ENCODE results near the gene SLC8A3.

Gene SLC8A3

GRCh38 chr14:70004791-70005190 lies 184.0 kb downstream of the SLC8A3 start:
- H3K36me3 Mint-ChIP-seq (ENCODE audit: low read depth): peaks cover 40% of the 10 kb centered on the region
- no peak for TF ChIP-seq CTCF (IDR thresholded peaks at IDR 0.05)
- DNase-seq: no peak
- H3K4me3 Mint-ChIP-seq: no peak overlapping the region
- no peaks in the 10 kb centered on the region for H3K9me3 Mint-ChIP-seq
- H3K4me1 Mint-ChIP-seq: peaks cover 94% of the 10 kb centered on the region
- H3K27ac Mint-ChIP-seq: peak overlapping the region; percentile 0
- peaks cover 3% of the 10 kb centered on the region for H3K27me3 Mint-ChIP-seq (ENCODE audit: low read depth, poor library complexity)

DNA sequence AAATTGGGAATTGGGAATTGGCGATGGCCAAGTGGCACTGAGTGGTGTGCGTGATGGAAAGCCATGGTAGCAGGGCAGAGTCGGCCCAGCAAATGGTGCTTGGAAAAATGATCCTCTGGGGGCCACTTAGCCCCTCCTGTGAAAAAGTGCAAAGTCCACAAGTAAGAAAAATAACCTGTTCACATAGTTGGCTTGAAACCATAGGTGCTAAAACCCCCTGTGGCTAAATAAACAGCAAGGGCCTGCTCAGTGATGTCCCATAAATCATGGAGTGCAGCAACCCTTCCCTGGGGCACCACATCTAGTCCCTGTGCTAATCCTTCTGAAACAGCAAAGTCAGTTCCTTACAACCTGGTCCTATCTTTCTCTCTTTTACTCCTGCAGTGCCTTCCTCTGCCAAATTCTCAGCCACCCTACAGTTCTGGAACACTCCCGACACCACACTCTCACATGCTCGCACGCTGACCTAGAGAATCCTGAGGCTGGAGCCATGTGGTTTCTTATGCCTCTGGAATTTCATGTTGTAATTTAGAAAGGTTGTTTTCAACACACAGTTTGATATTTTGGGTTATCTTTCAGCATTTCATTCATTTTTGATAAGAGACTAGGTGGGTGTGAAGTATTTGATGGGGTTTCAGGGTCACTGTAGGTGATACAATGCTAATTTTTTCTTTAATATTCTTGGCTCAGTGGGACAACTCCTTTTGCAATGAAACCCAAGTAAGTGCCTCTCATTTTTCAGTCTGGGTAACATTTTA lies 186.0 kb downstream of the SLC8A3 start:
- H3K4me1 Mint-ChIP-seq: peaks cover 94% of the 10 kb centered on the region
- H3K9me3 Mint-ChIP-seq: no peaks in the 10 kb centered on the region
- H3K27me3 Mint-ChIP-seq (ENCODE audit: low read depth, poor library complexity): peaks cover 6% of the 10 kb centered on the region
- no peak overlapping the region for H3K4me3 Mint-ChIP-seq
- peaks cover 57% of the 10 kb centered on the region for H3K36me3 Mint-ChIP-seq (ENCODE audit: low read depth)
- peak overlapping the region; percentile 77 for H3K27ac Mint-ChIP-seq
- no peak for DNase-seq
- TF ChIP-seq CTCF (IDR thresholded peaks at IDR 0.05): no peak

- H3K9me3 Mint-ChIP-seq: no peaks in the 10 kb centered on the region
- TF ChIP-seq CTCF (IDR thresholded peaks at IDR 0.05): no peak
- H3K27ac Mint-ChIP-seq: no peak overlapping the region
- H3K4me3 Mint-ChIP-seq: no peak overlapping the region
- H3K27me3 Mint-ChIP-seq (ENCODE audit: low read depth, poor library complexity): peaks cover 3% of the 10 kb centered on the region
- no peak for DNase-seq
- H3K36me3 Mint-ChIP-seq (ENCODE audit: low read depth): peaks cover 66% of the 10 kb centered on the region
- peaks cover 73% of the 10 kb centered on the region for H3K4me1 Mint-ChIP-seq
Measured at GRCh38 chr14:70000601-70001000, 188.2 kb downstream of the SLC8A3 start.

DNA sequence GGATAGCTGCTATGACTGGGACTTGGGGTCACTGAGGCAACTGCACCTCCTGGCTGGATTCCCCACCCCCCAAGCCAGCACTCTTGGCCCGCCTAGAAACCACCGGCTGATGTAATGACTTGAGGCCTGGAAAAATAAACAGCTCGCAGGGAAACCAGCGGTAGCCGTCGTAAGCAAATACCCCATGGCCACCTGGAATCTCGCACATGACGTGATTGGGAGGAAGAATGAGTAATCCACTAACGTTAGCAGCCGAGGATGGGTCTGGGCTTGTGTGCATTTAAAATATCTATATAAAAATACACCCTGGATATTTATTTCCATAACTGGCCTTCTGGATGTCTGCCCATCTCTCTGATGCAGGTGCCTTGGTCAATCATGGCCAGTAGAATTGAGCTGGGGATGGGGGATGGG lies 189.5 kb downstream of the SLC8A3 start:
- Mint-ChIP-seq H3K4me1 (peaks cover 62% of the 10 kb centered on the region), H3K9me3 (no peaks in the 10 kb centered on the region), H3K36me3 (ENCODE audit: low read depth) (peaks cover 67% of the 10 kb centered on the region), H3K4me3 (no peak overlapping the region), H3K27me3 (ENCODE audit: low read depth, poor library complexity) (peaks cover 3% of the 10 kb centered on the region), H3K27ac (no peak overlapping the region)
- TF ChIP-seq CTCF (IDR thresholded peaks at IDR 0.05): no peak
- DNase-seq: no peak

DNA sequence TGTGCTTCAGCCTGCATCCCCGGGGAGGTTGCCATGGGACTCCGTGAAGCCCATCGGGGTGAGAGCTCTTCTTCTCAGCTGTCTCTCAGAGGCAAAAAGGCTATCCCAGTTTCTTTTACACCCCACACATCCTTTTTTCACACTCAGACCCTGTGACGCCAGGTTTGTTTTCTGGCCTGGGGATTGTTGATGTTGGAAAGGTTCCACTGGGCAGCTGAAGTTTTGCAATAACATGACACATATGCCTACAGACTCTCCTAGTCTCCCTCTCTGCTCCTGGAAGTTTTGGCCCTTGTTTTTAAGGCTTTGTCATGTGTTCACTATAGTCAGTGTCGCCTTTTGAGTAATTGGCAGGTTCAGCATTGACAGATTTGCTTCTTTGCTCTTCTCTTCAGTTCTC lies 190.9 kb downstream of the SLC8A3 start:
- Mint-ChIP-seq H3K4me3 (no peak overlapping the region), H3K9me3 (no peaks in the 10 kb centered on the region), H3K27me3 (ENCODE audit: low read depth, poor library complexity) (peaks cover 3% of the 10 kb centered on the region), H3K27ac (no peak overlapping the region), H3K36me3 (ENCODE audit: low read depth) (peaks cover 63% of the 10 kb centered on the region), H3K4me1 (peaks cover 63% of the 10 kb centered on the region)
- no peak for TF ChIP-seq CTCF (IDR thresholded peaks at IDR 0.05)
- no peak for DNase-seq

- no peak for DNase-seq
- no peak for TF ChIP-seq CTCF (IDR thresholded peaks at IDR 0.05)
- H3K4me1 Mint-ChIP-seq: peaks cover 49% of the 10 kb centered on the region
- H3K4me3 Mint-ChIP-seq: no peak overlapping the region
- H3K36me3 Mint-ChIP-seq (ENCODE audit: low read depth): peaks cover 69% of the 10 kb centered on the region
- no peaks in the 10 kb centered on the region for H3K9me3 Mint-ChIP-seq
- H3K27me3 Mint-ChIP-seq (ENCODE audit: low read depth, poor library complexity): peaks cover 7% of the 10 kb centered on the region
- no peak overlapping the region for H3K27ac Mint-ChIP-seq
Measured at GRCh38 chr14:69996216-69996615, 192.5 kb downstream of the SLC8A3 start.

Data from nephron progenitor cell (in vitro differentiated cells).